Endothelial cell of umbilical vein (primary cell): ENCODE results near the gene GNB1L. TPM values are rescaled to one million over a fixed set of nuclear protein-coding genes. Genes with fewer than 3 reads are reported as not detected.

ENCODE experiments used
- BruUV-seq: library from RNA; stranded (reverse); fragments of 400-500 nt; replicated peaks from 2 replicates; lab custom pipeline; 2021; lab: Mats Ljungman, UMichigan
- CTCF ChIA-PET: fragments of 300-600, 350-600 bp; sonication (Branson Sonifier 250); formaldehyde crosslinking; loops from one replicate; lab custom pipeline; 2021; ENCODE audit warnings: antibody characterized with exemption, inconsistent platforms; lab: Charles Lee
- POLR2A ChIA-PET: fragments of 300-600, 350-600 bp; sonication (Branson Sonifier 250); formaldehyde crosslinking; loops from one replicate; lab custom pipeline; 2021; ENCODE audit warnings: antibody characterized with exemption, inconsistent platforms; lab: Charles Lee
- DNase-seq: peaks from one replicate; pipeline ENCODE4 v3.0.0-alpha.2; 2011; ENCODE audit warnings: low read depth, low spot score
- FAIRE-seq: peaks from 2 replicates; lab custom pipeline; 2011; peaks lifted over from hg19 to GRCh38; lab: Jason Lieb, UNC
- H2AFZ ChIP-seq: 2 replicates; pipeline ENCODE4 v1.6.0; 2012; ENCODE audit warnings: low read depth, low read length, control low read depth, inconsistent platforms
- H3K27ac ChIP-seq: 2 replicates; pipeline ENCODE4 v1.5.1; 2011; ENCODE audit warnings: low read depth, mild to moderate bottlenecking, control low read depth, low read length, moderate library complexity; ENCODE audit not compliant: insufficient read depth
- H3K27me3 ChIP-seq, 2 experiments: 2 replicates each; pipeline versions ENCODE4 v1.6.0 to v1.6.1; 2011; ENCODE audit warnings: low read length in 2 of 2, mixed read lengths in 1 of 2; ENCODE audit not compliant: control insufficient read depth in 2 of 2, insufficient read depth in 2 of 2
- H3K36me3 ChIP-seq, 2 experiments: 2 replicates in 1 of 2; 3 replicates in 1 of 2; pipeline ENCODE4 v1.5.1; 2011; ENCODE audit warnings: low read length in 2 of 2, mild to moderate bottlenecking in 1 of 2, moderate library complexity in 1 of 2; ENCODE audit not compliant: control insufficient read depth in 2 of 2, insufficient read depth in 2 of 2; ENCODE audit errors: extremely low read depth in 1 of 2
- H3K4me1 ChIP-seq: 3 replicates; pipeline ENCODE4 v1.5.1; 2011; ENCODE audit warnings: mild to moderate bottlenecking, low read length; ENCODE audit not compliant: control insufficient read depth, insufficient read depth; ENCODE audit errors: extremely low read depth
- H3K4me2 ChIP-seq: 2 replicates; pipeline ENCODE4 v1.6.1; 2011; ENCODE audit warnings: low read length, control low read depth, mixed read lengths; ENCODE audit not compliant: insufficient read depth
- H3K4me3 ChIP-seq, 3 experiments: fragments of 200-600 bp in 1 of 3; sonication (generic), shearing (Covaris generic) in 1 of 3; replicated peaks in 1 of 3; 2 replicates each; pipeline ENCODE4 v1.5.1; 2011 to 2016; ENCODE audit warnings: control low read depth in 3 of 3, low read length in 3 of 3, mild to moderate bottlenecking in 2 of 3, inconsistent platforms in 1 of 3, low read depth in 1 of 3, moderate library complexity in 1 of 3; ENCODE audit not compliant: insufficient read depth in 1 of 3
- H3K79me2 ChIP-seq: 2 replicates; pipeline ENCODE4 v1.6.0; 2012; ENCODE audit warnings: low read length, inconsistent platforms; ENCODE audit not compliant: control insufficient read depth, insufficient read depth
- H3K9ac ChIP-seq: replicated peaks from 2 replicates; pipeline ENCODE3; 2011; ENCODE audit warnings: low read length, control low read depth; ENCODE audit not compliant: insufficient read depth; ENCODE audit errors: extremely low read depth
- H3K9me1 ChIP-seq: replicated peaks from 3 replicates; pipeline ENCODE4 v1.6.0; 2011; ENCODE audit warnings: mild to moderate bottlenecking, low read length; ENCODE audit not compliant: control insufficient read depth, insufficient read depth; ENCODE audit errors: extremely low read depth
- H3K9me3 ChIP-seq: replicated peaks from 2 replicates; pipeline ENCODE4 v1.5.1; 2012; ENCODE audit warnings: low read length, inconsistent platforms; ENCODE audit not compliant: control insufficient read depth, insufficient read depth
- H4K20me1 ChIP-seq: replicated peaks from 2 replicates; pipeline ENCODE3; 2011; ENCODE audit warnings: mild to moderate bottlenecking, low read length; ENCODE audit not compliant: control insufficient read depth, insufficient read depth; ENCODE audit errors: extremely low read depth
- CTCF ChIP-seq, 2 donors: IDR thresholded peaks; 1 replicate in 1 of 2; 2 replicates in 1 of 2; pipeline ENCODE4 v1.5.1; 2011; ENCODE audit warnings: low read length in 2 of 2, mild to moderate bottlenecking in 2 of 2, moderate library complexity in 2 of 2, control low read depth in 1 of 2, inconsistent platforms in 1 of 2, low read depth in 1 of 2; ENCODE audit not compliant: insufficient read depth in 1 of 2; ENCODE audit errors: extremely low read depth in 1 of 2
- EZH2 ChIP-seq: IDR thresholded peaks from 2 replicates; pipeline ENCODE4 v1.6.1; 2012; ENCODE audit warnings: borderline replicate concordance, low read depth, mild to moderate bottlenecking, moderate library complexity, low read length, inconsistent platforms; ENCODE audit not compliant: severe bottlenecking
- FOS ChIP-seq: IDR thresholded peaks from 2 replicates; pipeline ENCODE4 v1.6.1; 2011; ENCODE audit warnings: mild to moderate bottlenecking, low read length, moderate library complexity, borderline replicate concordance; ENCODE audit not compliant: insufficient read depth
- GATA2 ChIP-seq: IDR thresholded peaks from 2 replicates; pipeline ENCODE4 v1.7.0; 2011; ENCODE audit warnings: low read depth, mild to moderate bottlenecking, moderate library complexity, mixed read lengths, low read length; ENCODE audit not compliant: insufficient read length, insufficient read depth
- JUN ChIP-seq: IDR thresholded peaks from 2 replicates; pipeline ENCODE4 v1.6.1; 2011; ENCODE audit warnings: borderline replicate concordance, low read depth; ENCODE audit not compliant: insufficient read length, insufficient read depth
- MAX ChIP-seq: IDR thresholded peaks from 2 replicates; pipeline ENCODE4 v1.6.1; 2011; ENCODE audit not compliant: insufficient read depth, insufficient read length
- MYC ChIP-seq: IDR thresholded peaks from one replicate; pipeline ENCODE4 v1.6.1; 2011; ENCODE audit warnings: mild to moderate bottlenecking, low read depth, low read length
- POLR2A ChIP-seq: IDR thresholded peaks from 2 replicates; pipeline ENCODE4 v1.6.1; 2012; ENCODE audit warnings: low read depth, mild to moderate bottlenecking, control low read depth, low read length
- POLR2AphosphoS5 ChIP-seq: IDR thresholded peaks from 2 replicates; pipeline ENCODE4 v1.6.1; 2012; ENCODE audit warnings: low read depth, mild to moderate bottlenecking, control low read depth, low read length, moderate library complexity; ENCODE audit not compliant: insufficient read depth
- dilution Hi-C: fragments of 300-500 bp; cut with MboI; formaldehyde crosslinking; loops from one replicate; pipeline ENCODE4 v1.15.0; 2019; ENCODE audit warnings: low sequenced_read_pairs; ENCODE audit not compliant: extremely low pct_ligation_motif_present
- intact Hi-C: fragments of 100-400 bp; cut with micrococcal nuclease; formaldehyde crosslinking; loops from one replicate; pipeline ENCODE4 v1.10.0; 2022
- polyA plus RNA-seq, 4 experiments: library from polyadenylated mRNA; depleted of rRNA in 3 of 4; stranded (reverse) in 3 of 4; unstranded in 1 of 4; fragments of >200 nt; gene quantifications; 2 replicates each; pipeline versions ENCODE4 v1.2.1 to v1.2.3, GENCODE V29; 2011 to 2012; ENCODE audit warnings: missing spikeins in 1 of 4
- total RNA-seq: library from RNA; stranded (reverse); gene quantifications from 2 replicates; pipeline ENCODE4 v1.2.3, GENCODE V29; 2021

Gene GNB1L
- total and polyA plus RNA-seq, 2 donors (not counting 3 experiments of a cell fraction or from before 2014, with no cell fraction given), result 5.4 to 5.9 TPM

- FAIRE-seq, result no peak
- no peak for TF ChIP-seq JUN
- TF ChIP-seq POLR2AphosphoS5, result no peak
- no peak for TF ChIP-seq EZH2
- no peak for TF ChIP-seq MAX
- no peak for TF ChIP-seq CTCF (IDR thresholded peaks at IDR 0.05; ENCODE audit: extremely low read depth in 1 of 2, insufficient read depth in 1 of 2, low read depth in 1 of 2, low read length in 2 of 2)
- no peak for TF ChIP-seq GATA2
- no peak for TF ChIP-seq FOS
- no peak for TF ChIP-seq MYC
- TF ChIP-seq POLR2A, result no peak
- dilution Hi-C loops (no loop called here), intact Hi-C loops (loop anchor here (5.0 kb wide), 1 partner anchor 93 kb away; no protein-coding TSS in a partner anchor)
- ChIA-PET POLR2A (no interaction called here), CTCF (interaction anchor here (1.5 to 2.9 kb wide), 2 partner anchors 59 to 120 kb away, joined by 3 to 8 read pairs; no protein-coding TSS in a partner anchor)
- Histone ChIP-seq H3K4me1 (peaks cover 31% of the 10 kb centered on the region), H3K9ac (no peak overlapping the region), H3K27me3 (no peaks in the 10 kb centered on the region), H3K4me2 (no peak overlapping the region), H3K9me1 (no peaks in the 10 kb centered on the region), H3K4me3 (no peak overlapping the region), H3K9me3 (no peaks in the 10 kb centered on the region), H4K20me1 (no peaks in the 10 kb centered on the region), H2AFZ (no peak overlapping the region), H3K27ac (no peak overlapping the region), H3K36me3 (peaks cover 15 to 25% of the 10 kb centered on the region in 2 experiments), H3K79me2 (peaks cover 52% of the 10 kb centered on the region)
- BruUV-seq, result no TSS peak
- DNase-seq, result no peak
Measured at GRCh38 chr22:19850763-19851109, 3.9 kb downstream of the GNB1L start.
